Measurements from ENCODE around the gene ELMOD3. TPM values are rescaled to one million over a fixed set of nuclear protein-coding genes. Genes with fewer than 3 reads are reported as not detected.

Gene ELMOD3
- polyA plus RNA-seq, 3 donors = 6.1 to 53.3 (median 7.2) TPM

GRCh38 chr2:85425588-85425987 lies 71.0 kb downstream of the ELMOD3 start:
- no peaks in the 10 kb centered on the region for H4K20me1 ChIP-seq (ENCODE audit: insufficient read depth, low read length)
- no peak overlapping the region for H2AFZ ChIP-seq (ENCODE audit: insufficient read depth, low read depth, low read length, poor library complexity, severe bottlenecking)
- H3K4me3 ChIP-seq (replicated peaks in 1 of 3; ENCODE audit: low read depth in 2 of 3, low read length in 3 of 3) = no peak overlapping the region
- H3K27me3 ChIP-seq (ENCODE audit: control insufficient read depth in 2 of 2, insufficient read depth in 2 of 2, low read length in 2 of 2) = no peaks in the 10 kb centered on the region
- no peak overlapping the region for H3K4me2 ChIP-seq (replicated peaks; ENCODE audit: extremely low read depth, low read length, poor library complexity, severe bottlenecking)
- H3K9me3 ChIP-seq (replicated peaks in 1 of 2; ENCODE audit: control insufficient read depth in 1 of 2, insufficient read depth in 1 of 2, low read length in 2 of 2) = no peaks in the 10 kb centered on the region
- Mint-ChIP-seq H3K4me1 (peaks cover 50% of the 10 kb centered on the region), H3K27ac (peak overlapping the region in 1 of 7 donors; percentile 38), H3K4me3 (no peak overlapping the region), H3K36me3 (peaks cover 1 to 4% of the 10 kb centered on the region in 2 donors), H3K9me3 (peaks cover 0 to 1% (median 0%) of the 10 kb centered on the region in 7 donors), H3K27me3 (ENCODE audit: low read depth in 3 of 3) (peaks cover 0 to 3% (median 0%) of the 10 kb centered on the region in 3 donors)
- H3K9ac ChIP-seq (ENCODE audit: insufficient read depth, low read length, poor library complexity, severe bottlenecking) = no peak overlapping the region
- H3K4me1 ChIP-seq (ENCODE audit: control insufficient read depth in 1 of 2, insufficient read depth in 2 of 2, low read length in 2 of 2) = peaks cover 40 to 43% of the 10 kb centered on the region in 2 donors
- intact Hi-C loops (cut with micrococcal nuclease) = no loop called here
- H3K36me3 ChIP-seq (replicated peaks in 1 of 2; ENCODE audit: control insufficient read depth in 1 of 2, insufficient read depth in 2 of 2, low read length in 2 of 2) = no peaks in the 10 kb centered on the region
- no peak overlapping the region for H3K27ac ChIP-seq (ENCODE audit: low read depth in 1 of 2, low read length in 2 of 2)
- no peak for TF ChIP-seq CTCF (IDR thresholded peaks at IDR 0.05)
- DNase-seq = no peak
- H3K79me2 ChIP-seq (ENCODE audit: insufficient read depth, low read length) = no peaks in the 10 kb centered on the region
- 93% methylated on average over 3 of the region's 3 CpGs for WGBS (ENCODE audit: insufficient coverage)

- Histone ChIP-seq H3K27ac (ENCODE audit: low read depth in 1 of 2, low read length in 2 of 2) (peak overlapping the region in 1 of 2 donors; percentile 75), H3K27me3 (ENCODE audit: control insufficient read depth in 2 of 2, insufficient read depth in 2 of 2, low read length in 2 of 2) (no peaks in the 10 kb centered on the region), H2AFZ (ENCODE audit: insufficient read depth, low read depth, low read length, poor library complexity, severe bottlenecking) (no peak overlapping the region), H3K4me3 (replicated peaks in 1 of 3; ENCODE audit: low read depth in 2 of 3, low read length in 3 of 3) (no peak overlapping the region), H3K9ac (ENCODE audit: insufficient read depth, low read length, poor library complexity, severe bottlenecking) (no peak overlapping the region), H3K4me2 (replicated peaks; ENCODE audit: extremely low read depth, low read length, poor library complexity, severe bottlenecking) (no peak overlapping the region), H3K79me2 (ENCODE audit: insufficient read depth, low read length) (no peaks in the 10 kb centered on the region), H3K9me3 (replicated peaks in 1 of 2; ENCODE audit: control insufficient read depth in 1 of 2, insufficient read depth in 1 of 2, low read length in 2 of 2) (no peaks in the 10 kb centered on the region), H4K20me1 (ENCODE audit: insufficient read depth, low read length) (no peaks in the 10 kb centered on the region), H3K4me1 (ENCODE audit: control insufficient read depth in 1 of 2, insufficient read depth in 2 of 2, low read length in 2 of 2) (peaks cover 30 to 32% of the 10 kb centered on the region in 2 donors), H3K36me3 (replicated peaks in 1 of 2; ENCODE audit: control insufficient read depth in 1 of 2, insufficient read depth in 2 of 2, low read length in 2 of 2) (no peaks in the 10 kb centered on the region)
- peaks cover 1 to 4% of the 10 kb centered on the region in 2 donors for H3K36me3 Mint-ChIP-seq
- 80% methylated on average over 1 of the region's 3 CpGs for WGBS (ENCODE audit: insufficient coverage)
- no peak overlapping the region for H3K4me3 Mint-ChIP-seq
- DNase-seq = no peak
- peaks cover 0 to 1% (median 0%) of the 10 kb centered on the region in 7 donors for H3K9me3 Mint-ChIP-seq
- no peak for TF ChIP-seq CTCF (IDR thresholded peaks at IDR 0.05)
- peaks cover 0 to 2% (median 0%) of the 10 kb centered on the region in 3 donors for H3K27me3 Mint-ChIP-seq (ENCODE audit: low read depth in 3 of 3)
- H3K27ac Mint-ChIP-seq = peak overlapping the region; percentile 23 to 95 (median 91)
- intact Hi-C loops (cut with micrococcal nuclease) = no loop called here
- peaks cover 37% of the 10 kb centered on the region for H3K4me1 Mint-ChIP-seq
These were observed 72.8 kb downstream of the ELMOD3 start for GRCh38 chr2:85427300-85427835.
